Measurements from ENCODE around the gene C6orf89.

The C6orf89 gene

DNA sequence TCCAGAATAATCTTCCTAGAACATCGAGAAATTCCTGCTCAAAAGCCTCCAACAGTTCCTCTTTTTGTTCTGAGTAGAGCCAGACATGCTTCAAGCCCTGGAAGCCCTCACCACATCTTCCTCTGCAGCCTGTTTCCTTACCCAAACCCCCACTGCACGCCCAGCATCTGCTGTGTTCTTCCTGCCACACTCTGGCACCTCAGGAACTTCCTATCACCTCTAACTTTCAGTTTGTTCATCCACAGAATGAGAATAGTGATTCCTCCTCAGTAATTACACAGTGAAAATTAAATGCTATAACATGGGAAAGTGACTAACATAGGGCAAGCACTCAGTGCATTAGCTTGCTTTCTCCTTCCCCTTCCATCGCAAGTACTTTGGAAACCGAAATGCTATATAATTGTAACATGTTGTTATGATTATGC lies 26.3 kb downstream of the C6orf89 start:
- no peak overlapping the region for H3K4ac ChIP-seq (ENCODE audit: low read depth in 1 of 2, low read length in 2 of 2)
- no peak overlapping the region for H2BK12ac ChIP-seq (ENCODE audit: low read length in 2 of 2)
- no peak overlapping the region for H3K4me2 ChIP-seq (ENCODE audit: low read length, poor library complexity, severe bottlenecking)
- H3K9me3 ChIP-seq (ENCODE audit: control insufficient read depth, low read length) = no peaks in the 10 kb centered on the region
- H2AK5ac ChIP-seq (ENCODE audit: low read length, severe bottlenecking) = no peak overlapping the region
- H3K79me1 ChIP-seq (replicated peaks; ENCODE audit: low read length, poor library complexity, severe bottlenecking) = peaks cover 4% of the 10 kb centered on the region
- no peak overlapping the region for H2BK5ac ChIP-seq (ENCODE audit: low read depth, low read length, poor library complexity, severe bottlenecking)
- no peak overlapping the region for H2AFZ ChIP-seq (ENCODE audit: low read depth, low read length)
- H3K27ac ChIP-seq (ENCODE audit: low read length, poor library complexity, severe bottlenecking) = no peak overlapping the region
- H3K27me3 ChIP-seq (ENCODE audit: control insufficient read depth in 1 of 2, insufficient read depth in 1 of 2, low read length in 2 of 2) = no peaks in the 10 kb centered on the region
- peaks cover 26 to 70% of the 10 kb centered on the region in 2 experiments for H3K36me3 ChIP-seq (ENCODE audit: control insufficient read depth in 1 of 2, insufficient read depth in 2 of 2, low read depth in 1 of 2, low read length in 2 of 2)
- H4K8ac ChIP-seq (ENCODE audit: low read length) = no peak overlapping the region
- H2BK120ac ChIP-seq (ENCODE audit: low read depth, low read length) = no peak overlapping the region
- H3K23ac ChIP-seq (ENCODE audit: low read length in 2 of 2) = no peak overlapping the region
- H3K18ac ChIP-seq (ENCODE audit: low read depth in 1 of 2, low read length in 2 of 2) = no peak overlapping the region
- no peak overlapping the region for H2BK15ac ChIP-seq (ENCODE audit: low read depth, poor library complexity, severe bottlenecking)
- WGBS = 83% methylated on average over 2 of the region's 4 CpGs
- peaks cover 11% of the 10 kb centered on the region for H3K4me1 ChIP-seq (ENCODE audit: control insufficient read depth, insufficient read depth, low read depth, low read length)
- H3K14ac ChIP-seq (ENCODE audit: low read length in 2 of 2) = no peak overlapping the region
- H4K91ac ChIP-seq (ENCODE audit: low read length) = no peak overlapping the region
- DNase-seq = no peak
- no peak overlapping the region for H3K4me3 ChIP-seq (ENCODE audit: insufficient read depth in 1 of 2, low read depth in 1 of 2, low read length in 2 of 2)
- H3K9ac ChIP-seq (ENCODE audit: low read length) = no peak overlapping the region

DNA sequence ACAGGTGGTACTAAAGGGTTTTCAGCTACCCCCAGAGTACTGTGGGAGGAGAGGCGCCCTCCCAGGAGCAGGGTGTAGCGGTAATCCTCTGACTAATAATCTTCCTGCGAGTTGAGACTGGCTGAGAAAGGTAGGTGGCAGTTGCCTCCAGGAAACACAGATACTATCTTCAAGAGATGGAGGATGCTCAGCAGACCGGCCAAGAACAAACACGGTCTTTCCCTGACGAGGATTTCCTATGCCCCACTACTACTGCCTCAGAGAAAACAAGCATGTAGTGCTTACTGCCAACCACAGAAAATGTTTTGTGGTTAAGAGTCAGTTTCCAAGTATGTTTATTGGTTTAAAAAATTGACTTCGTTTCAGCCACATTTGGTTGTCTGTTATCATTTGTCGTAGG lies 26.8 kb downstream of the C6orf89 start:
- Histone ChIP-seq H3K14ac (ENCODE audit: low read length in 2 of 2) (no peak overlapping the region), H3K4me2 (ENCODE audit: low read length, poor library complexity, severe bottlenecking) (no peak overlapping the region), H3K4me1 (ENCODE audit: control insufficient read depth, insufficient read depth, low read depth, low read length) (peaks cover 11% of the 10 kb centered on the region), H4K8ac (ENCODE audit: low read length) (no peak overlapping the region), H2BK12ac (ENCODE audit: low read length in 2 of 2) (no peak overlapping the region), H3K4ac (ENCODE audit: low read depth in 1 of 2, low read length in 2 of 2) (no peak overlapping the region), H3K9ac (ENCODE audit: low read length) (no peak overlapping the region), H2BK5ac (ENCODE audit: low read depth, low read length, poor library complexity, severe bottlenecking) (no peak overlapping the region), H3K27me3 (ENCODE audit: control insufficient read depth in 1 of 2, insufficient read depth in 1 of 2, low read length in 2 of 2) (no peaks in the 10 kb centered on the region), H2AK5ac (ENCODE audit: low read length, severe bottlenecking) (no peak overlapping the region), H3K79me1 (replicated peaks; ENCODE audit: low read length, poor library complexity, severe bottlenecking) (peaks cover 4% of the 10 kb centered on the region), H3K23ac (ENCODE audit: low read length in 2 of 2) (no peak overlapping the region), H3K4me3 (ENCODE audit: insufficient read depth in 1 of 2, low read depth in 1 of 2, low read length in 2 of 2) (no peak overlapping the region), H2BK120ac (ENCODE audit: low read depth, low read length) (no peak overlapping the region), H3K18ac (ENCODE audit: low read depth in 1 of 2, low read length in 2 of 2) (no peak overlapping the region), H2BK15ac (ENCODE audit: low read depth, poor library complexity, severe bottlenecking) (no peak overlapping the region), H3K27ac (ENCODE audit: low read length, poor library complexity, severe bottlenecking) (no peak overlapping the region), H3K36me3 (ENCODE audit: control insufficient read depth in 1 of 2, insufficient read depth in 2 of 2, low read depth in 1 of 2, low read length in 2 of 2) (peaks cover 28 to 66% of the 10 kb centered on the region in 2 experiments), H3K9me3 (ENCODE audit: control insufficient read depth, low read length) (no peaks in the 10 kb centered on the region), H4K91ac (ENCODE audit: low read length) (no peak overlapping the region), H2AFZ (ENCODE audit: low read depth, low read length) (no peak overlapping the region)
- peak; percentile 90 for DNase-seq
- WGBS = 7% methylated on average over 8 of the region's 8 CpGs

DNA sequence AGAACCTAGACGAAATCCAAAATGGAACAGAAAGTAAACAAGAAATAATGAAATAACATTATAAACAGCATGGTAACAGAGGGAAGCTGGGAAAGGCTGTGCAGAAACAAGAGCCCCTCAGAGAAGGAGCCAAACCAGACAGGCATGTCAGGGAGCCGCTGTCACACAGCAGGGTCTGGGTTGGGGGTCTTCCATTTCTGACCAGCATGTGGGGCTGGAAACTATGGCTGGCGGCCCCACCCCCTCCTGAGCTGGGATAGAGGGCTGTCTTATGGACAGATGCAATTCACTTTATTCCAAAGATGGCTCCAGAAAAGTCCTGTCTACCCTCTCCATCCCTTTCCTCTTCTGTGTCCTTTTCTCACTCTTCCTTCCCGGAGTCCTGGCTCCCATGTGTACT lies 27.3 kb downstream of the C6orf89 start:
- no peak overlapping the region for H3K9ac ChIP-seq (ENCODE audit: low read length)
- H2BK5ac ChIP-seq (ENCODE audit: low read depth, low read length, poor library complexity, severe bottlenecking) = no peak overlapping the region
- H3K79me1 ChIP-seq (replicated peaks; ENCODE audit: low read length, poor library complexity, severe bottlenecking) = peaks cover 2% of the 10 kb centered on the region
- H3K14ac ChIP-seq (ENCODE audit: low read length in 2 of 2) = no peak overlapping the region
- H3K4me2 ChIP-seq (ENCODE audit: low read length, poor library complexity, severe bottlenecking) = no peak overlapping the region
- H3K4me3 ChIP-seq (ENCODE audit: insufficient read depth in 1 of 2, low read depth in 1 of 2, low read length in 2 of 2) = no peak overlapping the region
- H2BK120ac ChIP-seq (ENCODE audit: low read depth, low read length) = no peak overlapping the region
- H4K8ac ChIP-seq (ENCODE audit: low read length) = no peak overlapping the region
- H4K91ac ChIP-seq (ENCODE audit: low read length) = no peak overlapping the region
- H3K18ac ChIP-seq (ENCODE audit: low read depth in 1 of 2, low read length in 2 of 2) = peak overlapping the region; percentile 23 to 30
- H3K4me1 ChIP-seq (ENCODE audit: control insufficient read depth, insufficient read depth, low read depth, low read length) = peaks cover 11% of the 10 kb centered on the region
- H3K9me3 ChIP-seq (ENCODE audit: control insufficient read depth, low read length) = no peaks in the 10 kb centered on the region
- no peak overlapping the region for H2AK5ac ChIP-seq (ENCODE audit: low read length, severe bottlenecking)
- H3K36me3 ChIP-seq (ENCODE audit: control insufficient read depth in 1 of 2, insufficient read depth in 2 of 2, low read depth in 1 of 2, low read length in 2 of 2) = peaks cover 28 to 63% of the 10 kb centered on the region in 2 experiments
- H3K27me3 ChIP-seq (ENCODE audit: control insufficient read depth in 1 of 2, insufficient read depth in 1 of 2, low read length in 2 of 2) = no peaks in the 10 kb centered on the region
- peak overlapping the region in 1 of 2 experiments; percentile 49 for H2BK12ac ChIP-seq (ENCODE audit: low read length in 2 of 2)
- no peak overlapping the region for H3K23ac ChIP-seq (ENCODE audit: low read length in 2 of 2)
- H3K4ac ChIP-seq (ENCODE audit: low read depth in 1 of 2, low read length in 2 of 2) = no peak overlapping the region
- H3K27ac ChIP-seq (ENCODE audit: low read length, poor library complexity, severe bottlenecking) = no peak overlapping the region
- WGBS = 95% methylated on average over 2 of the region's 4 CpGs
- H2AFZ ChIP-seq (ENCODE audit: low read depth, low read length) = no peak overlapping the region
- no peak for DNase-seq
- H2BK15ac ChIP-seq (ENCODE audit: low read depth, poor library complexity, severe bottlenecking) = no peak overlapping the region

- no peak overlapping the region for H2BK15ac ChIP-seq (ENCODE audit: low read depth, poor library complexity, severe bottlenecking)
- no peak overlapping the region for H2BK12ac ChIP-seq (ENCODE audit: low read length in 2 of 2)
- H3K79me1 ChIP-seq (replicated peaks; ENCODE audit: low read length, poor library complexity, severe bottlenecking) = peaks cover 2% of the 10 kb centered on the region
- peaks cover 11% of the 10 kb centered on the region for H3K4me1 ChIP-seq (ENCODE audit: control insufficient read depth, insufficient read depth, low read depth, low read length)
- peaks cover 30 to 67% of the 10 kb centered on the region in 2 experiments for H3K36me3 ChIP-seq (ENCODE audit: control insufficient read depth in 1 of 2, insufficient read depth in 2 of 2, low read depth in 1 of 2, low read length in 2 of 2)
- no peak overlapping the region for H2BK120ac ChIP-seq (ENCODE audit: low read depth, low read length)
- no peaks in the 10 kb centered on the region for H3K9me3 ChIP-seq (ENCODE audit: control insufficient read depth, low read length)
- H3K4ac ChIP-seq (ENCODE audit: low read depth in 1 of 2, low read length in 2 of 2) = no peak overlapping the region
- 61% methylated on average over 8 of the region's 10 CpGs for WGBS
- peak; percentile 59 for DNase-seq
- H4K91ac ChIP-seq (ENCODE audit: low read length) = no peak overlapping the region
- H3K4me2 ChIP-seq (ENCODE audit: low read length, poor library complexity, severe bottlenecking) = no peak overlapping the region
- H2AK5ac ChIP-seq (ENCODE audit: low read length, severe bottlenecking) = peak overlapping the region; percentile 21
- no peak overlapping the region for H2AFZ ChIP-seq (ENCODE audit: low read depth, low read length)
- no peak overlapping the region for H4K8ac ChIP-seq (ENCODE audit: low read length)
- H2BK5ac ChIP-seq (ENCODE audit: low read depth, low read length, poor library complexity, severe bottlenecking) = no peak overlapping the region
- no peak overlapping the region for H3K9ac ChIP-seq (ENCODE audit: low read length)
- no peak overlapping the region for H3K27ac ChIP-seq (ENCODE audit: low read length, poor library complexity, severe bottlenecking)
- no peaks in the 10 kb centered on the region for H3K27me3 ChIP-seq (ENCODE audit: control insufficient read depth in 1 of 2, insufficient read depth in 1 of 2, low read length in 2 of 2)
- H3K14ac ChIP-seq (ENCODE audit: low read length in 2 of 2) = no peak overlapping the region
- no peak overlapping the region for H3K18ac ChIP-seq (ENCODE audit: low read depth in 1 of 2, low read length in 2 of 2)
- H3K23ac ChIP-seq (ENCODE audit: low read length in 2 of 2) = no peak overlapping the region
- no peak overlapping the region for H3K4me3 ChIP-seq (ENCODE audit: insufficient read depth in 1 of 2, low read depth in 1 of 2, low read length in 2 of 2)
These were observed 28.6 kb downstream of the C6orf89 start for GRCh38 chr6:36914227-36914794.
